ENCODE measurements around the gene PELI3.
"Not testable (repeated sequence)": the region's sequence is repeated elsewhere in the genome, so short reads cannot be mapped to it uniquely, and the experiment has no call there.

Gene PELI3

DNA sequence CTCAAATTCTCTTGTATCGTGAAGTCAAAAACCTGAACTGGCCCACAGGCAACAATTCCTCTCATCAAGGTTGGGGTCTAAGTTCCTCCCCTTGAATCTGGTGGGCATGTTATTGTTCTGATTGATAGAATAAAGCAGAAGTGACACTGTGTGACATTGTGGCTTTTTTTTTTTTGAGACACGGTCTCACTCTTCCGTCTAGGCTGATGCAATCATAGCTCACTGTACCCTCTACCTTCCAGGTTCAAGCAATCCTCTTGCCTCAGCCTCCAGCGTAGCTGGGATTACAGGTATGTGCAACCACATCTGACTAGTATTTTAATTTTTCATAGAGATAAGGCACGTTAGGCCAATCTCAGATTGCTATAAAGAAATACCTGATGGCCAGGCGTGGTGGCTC, 8.9 kb upstream of the PELI3 start:
- DNase-seq (no peak), ATAC-seq (replicated peaks) (no peak)
- Mint-ChIP-seq H3K27ac (no peak overlapping the region), H3K36me3 (ENCODE audit: insufficient read depth) (no peaks in the 10 kb centered on the region), H3K9me3 (no peaks in the 10 kb centered on the region), H3K27me3 (peaks cover 0 to 6% of the 10 kb centered on the region in 2 donors), H3K4me1 (ENCODE audit: low read depth in 2 of 2) (peaks cover 9 to 15% of the 10 kb centered on the region in 2 donors), H3K4me3 (no peak overlapping the region)

DNA sequence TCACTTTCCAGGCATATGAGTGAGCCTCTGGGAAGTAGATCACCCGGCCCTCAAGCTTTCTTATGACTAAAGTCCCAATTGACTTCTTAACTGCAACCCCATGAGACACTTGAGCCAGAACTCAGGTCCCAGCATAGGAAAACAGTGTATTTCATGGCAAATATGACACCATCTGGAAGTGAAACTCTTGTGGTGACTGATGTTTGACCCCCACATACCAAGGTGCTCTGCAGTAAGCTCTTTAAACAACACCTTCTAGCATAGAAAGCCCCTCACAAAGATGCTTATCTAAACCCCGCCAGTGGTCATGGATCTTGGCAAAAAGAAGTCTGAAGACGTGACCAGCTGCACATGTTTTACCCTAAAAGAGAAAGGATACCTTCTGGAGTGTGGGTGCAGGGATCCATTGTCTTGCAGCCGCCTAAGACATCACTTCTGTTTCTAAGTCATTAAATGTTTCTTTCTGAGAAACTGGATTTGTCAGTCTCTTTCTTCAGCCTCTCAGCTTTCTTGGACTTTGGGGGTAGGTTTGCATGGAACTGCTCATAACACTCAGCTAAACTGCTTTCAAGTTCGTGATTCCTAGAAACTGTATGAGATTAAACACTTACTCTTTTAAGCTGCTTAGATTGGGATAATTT, 7.4 kb upstream of the PELI3 start:
- Mint-ChIP-seq H3K4me3 (no peak overlapping the region), H3K36me3 (ENCODE audit: insufficient read depth) (no peaks in the 10 kb centered on the region), H3K4me1 (ENCODE audit: low read depth in 2 of 2) (peaks cover 2 to 8% of the 10 kb centered on the region in 2 donors), H3K27ac (no peak overlapping the region), H3K27me3 (peaks cover 0 to 6% of the 10 kb centered on the region in 2 donors), H3K9me3 (no peaks in the 10 kb centered on the region)
- DNase-seq (no peak), ATAC-seq (replicated peaks) (no peak)

DNA sequence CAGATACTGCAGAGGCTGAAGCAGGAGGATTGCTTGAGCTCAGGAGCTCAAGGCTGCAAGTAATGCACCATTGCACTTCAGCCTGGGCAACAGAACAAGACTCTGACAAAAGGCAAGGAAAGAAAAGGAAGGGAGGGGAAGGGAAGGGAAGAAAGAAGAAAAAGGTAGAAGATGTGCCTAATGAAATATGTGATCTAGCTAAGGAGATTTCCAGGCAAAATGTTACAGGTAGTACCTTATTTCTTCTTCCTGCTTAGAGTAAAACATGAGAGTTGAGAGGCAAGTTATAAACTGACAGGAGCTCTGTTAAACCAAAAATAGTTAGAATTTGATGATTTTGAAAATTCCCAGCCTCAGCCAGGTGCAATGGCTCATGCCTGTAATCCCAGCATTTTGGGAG, 4.7 kb upstream of the PELI3 start:
- ATAC-seq (replicated peaks): no peak
- Mint-ChIP-seq H3K36me3 (ENCODE audit: insufficient read depth) (no peaks in the 10 kb centered on the region), H3K4me1 (ENCODE audit: low read depth in 2 of 2) (peaks cover 5 to 8% of the 10 kb centered on the region in 2 donors), H3K27me3 (no peaks in the 10 kb centered on the region), H3K4me3 (no peak overlapping the region), H3K27ac (no peak overlapping the region), H3K9me3 (no peaks in the 10 kb centered on the region)
- DNase-seq: no peak

DNA sequence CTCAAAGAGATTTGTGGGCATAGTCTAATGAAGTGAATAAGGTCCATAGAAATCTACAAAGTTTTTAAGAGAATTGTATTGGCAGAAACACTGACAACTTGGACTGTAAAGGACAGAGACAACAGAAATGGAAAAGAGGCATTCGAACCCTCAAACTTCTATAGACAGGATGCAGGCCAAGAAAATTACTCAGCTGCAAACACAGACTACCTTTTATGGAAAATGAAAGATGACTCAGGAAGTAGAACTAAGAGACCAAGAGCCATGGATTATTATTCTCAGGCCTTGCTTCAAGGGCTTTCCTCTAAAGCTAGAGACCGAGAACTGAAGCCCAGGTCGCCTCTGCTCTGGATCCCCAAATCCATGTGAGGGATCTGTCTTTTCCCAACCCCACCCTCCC, 3.8 kb upstream of the PELI3 start:
- H3K4me3 Mint-ChIP-seq: no peak overlapping the region
- DNase-seq (no peak), ATAC-seq (replicated peaks) (no peak)
- peaks cover 8 to 11% of the 10 kb centered on the region in 2 donors for H3K4me1 Mint-ChIP-seq (ENCODE audit: low read depth in 2 of 2)
- no peaks in the 10 kb centered on the region for H3K36me3 Mint-ChIP-seq (ENCODE audit: insufficient read depth)
- H3K9me3 Mint-ChIP-seq: no peaks in the 10 kb centered on the region
- H3K27ac Mint-ChIP-seq: no peak overlapping the region
- H3K27me3 Mint-ChIP-seq: no peaks in the 10 kb centered on the region

DNA sequence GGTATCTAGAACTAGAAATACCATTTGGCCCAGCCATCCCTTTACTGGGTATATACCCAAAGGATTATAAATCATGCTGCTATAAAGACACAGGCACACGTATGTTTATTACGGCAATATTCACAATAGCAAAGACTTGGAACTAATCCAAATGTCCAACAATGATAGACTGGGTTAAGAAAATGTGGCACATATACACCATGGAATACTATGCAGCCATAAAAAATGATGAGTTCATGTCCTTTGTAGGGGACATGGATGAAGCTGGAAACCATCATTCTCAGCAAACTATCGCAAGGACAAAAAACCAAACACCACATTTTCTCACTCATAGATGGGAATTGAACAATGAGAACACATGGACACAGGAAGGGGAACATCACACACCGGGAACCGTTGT, 2.6 kb upstream of the PELI3 start:
- not testable (repeated sequence) for DNase-seq; H3K36me3 Mint-ChIP-seq (ENCODE audit: insufficient read depth); H3K9me3 Mint-ChIP-seq; H3K27ac Mint-ChIP-seq; H3K4me3 Mint-ChIP-seq; ATAC-seq (replicated peaks); H3K27me3 Mint-ChIP-seq
- peaks cover 8 to 12% of the 10 kb centered on the region in 2 donors for H3K4me1 Mint-ChIP-seq (ENCODE audit: low read depth in 2 of 2)

DNA sequence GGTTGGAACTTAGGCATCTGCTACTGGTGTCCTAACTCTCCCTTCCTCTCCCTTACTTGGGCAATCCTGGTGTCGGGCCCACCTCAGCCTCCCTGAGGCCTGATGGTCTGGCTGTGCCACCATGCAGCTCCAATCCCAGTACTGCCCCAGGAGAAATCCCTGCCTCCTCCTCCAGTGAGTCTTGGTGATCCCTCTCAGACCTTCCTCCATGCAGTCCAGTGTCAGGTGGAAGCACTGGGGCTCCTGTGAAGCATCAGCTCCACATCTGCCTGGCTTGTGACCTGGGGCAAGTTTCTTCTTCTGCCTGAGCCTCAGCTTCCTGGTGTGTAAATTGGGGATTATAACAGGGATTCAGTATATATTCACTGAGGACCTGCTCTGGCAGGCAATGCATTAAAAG, 1.8 kb upstream of the PELI3 start:
- DNase-seq: no peak
- H3K27ac Mint-ChIP-seq: no peak overlapping the region
- peak overlapping the region in 1 of 2 donors; percentile 85 for H3K4me3 Mint-ChIP-seq

DNA sequence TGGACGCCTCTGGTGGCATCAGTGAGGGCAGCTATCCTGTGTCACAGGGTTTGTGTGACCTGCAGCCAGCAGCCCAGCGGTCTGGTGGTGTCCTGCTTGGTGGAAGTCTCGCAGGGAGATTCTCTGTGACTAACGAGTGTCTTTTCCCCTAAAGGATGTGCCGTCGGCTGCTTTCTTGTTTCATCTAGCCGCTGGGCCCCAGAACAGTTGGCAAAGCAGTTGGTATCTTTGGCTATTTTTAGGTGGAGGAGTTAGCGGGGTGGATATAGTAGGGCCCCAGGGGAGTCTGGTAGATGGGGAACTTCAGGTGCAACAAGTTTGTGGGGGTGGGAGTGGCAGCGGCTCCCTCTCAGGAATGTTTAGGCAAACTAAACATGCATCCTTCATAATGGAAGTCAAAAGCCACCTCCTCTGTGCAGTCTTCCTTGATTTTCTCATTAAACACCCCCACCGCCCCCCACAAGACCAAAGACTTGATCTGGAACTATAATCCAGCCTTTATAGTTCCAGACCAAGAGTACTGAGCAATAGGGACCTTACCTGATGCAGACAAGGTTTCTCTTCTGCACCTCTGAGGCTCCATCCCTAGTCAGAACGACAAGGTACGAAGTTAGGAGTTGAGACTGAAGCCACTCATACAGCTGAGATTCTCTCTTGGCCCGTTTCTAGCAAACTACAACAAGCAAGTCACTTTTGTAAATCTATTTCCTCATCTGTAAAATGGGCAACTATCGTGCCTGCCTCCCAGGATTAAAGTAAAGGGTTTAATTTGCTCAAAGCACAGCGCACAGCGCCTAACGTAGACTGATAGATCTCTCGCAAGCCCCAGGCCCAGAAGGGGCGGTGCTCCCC, 1.1 kb upstream of the PELI3 start:
- ATAC-seq (replicated peaks) (no peak), DNase-seq (no peak)
- H3K4me3 Mint-ChIP-seq: peak overlapping the region; percentile 85 to 87
- no peaks in the 10 kb centered on the region for H3K36me3 Mint-ChIP-seq (ENCODE audit: insufficient read depth)
- H3K27ac Mint-ChIP-seq: peak overlapping the region; percentile 81 to 86
- H3K4me1 Mint-ChIP-seq (ENCODE audit: low read depth in 2 of 2): peaks cover 8 to 12% of the 10 kb centered on the region in 2 donors
- no peaks in the 10 kb centered on the region for H3K9me3 Mint-ChIP-seq
- H3K27me3 Mint-ChIP-seq: no peaks in the 10 kb centered on the region

More for the DNA sequence above, 1.8 kb upstream of the PELI3 start:
- Mint-ChIP-seq H3K4me1 (ENCODE audit: low read depth in 2 of 2) (peaks cover 8 to 12% of the 10 kb centered on the region in 2 donors), H3K27me3 (no peaks in the 10 kb centered on the region), H3K36me3 (ENCODE audit: insufficient read depth) (no peaks in the 10 kb centered on the region), H3K9me3 (no peaks in the 10 kb centered on the region)
- ATAC-seq (replicated peaks): no peak

DNA sequence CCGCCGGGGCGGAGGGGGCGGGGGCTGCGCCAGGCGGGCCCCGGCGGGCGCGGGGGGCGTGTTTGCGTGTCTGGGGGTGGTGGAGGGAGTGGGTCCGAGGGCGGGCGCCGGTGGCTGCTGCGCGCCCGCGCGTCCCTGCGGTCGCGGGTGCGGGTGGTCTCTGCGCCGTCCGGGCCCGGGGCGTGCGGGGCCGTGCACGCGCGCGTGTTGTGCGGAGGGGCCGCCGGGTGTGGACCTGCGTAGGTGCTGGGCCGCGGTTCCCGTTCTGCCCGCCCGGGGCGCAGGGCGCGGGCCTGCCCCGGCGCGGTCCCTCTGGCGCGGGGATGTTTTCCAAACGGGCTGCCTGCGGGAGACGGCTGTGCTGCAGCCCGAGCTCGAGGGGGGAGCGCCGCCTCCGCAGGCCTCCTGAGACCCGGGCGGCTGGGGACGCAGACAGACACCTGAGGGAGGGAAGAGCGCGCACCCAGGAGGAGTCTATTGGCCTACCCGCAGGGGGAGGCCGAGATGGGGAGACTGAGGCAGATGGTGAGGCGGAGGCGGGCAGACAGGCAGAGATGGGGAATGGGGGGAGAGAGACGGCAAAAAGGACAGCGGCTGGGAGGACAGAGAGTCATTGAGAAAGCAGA, 442 bp downstream of the PELI3 start:
- peak in 1 of 3 experiments; percentile 52 for DNase-seq
- no peaks in the 10 kb centered on the region for H3K9me3 Mint-ChIP-seq
- no peaks in the 10 kb centered on the region for H3K27me3 Mint-ChIP-seq
- peak overlapping the region; percentile 73 to 83 for H3K27ac Mint-ChIP-seq
- peak; percentile 62 for ATAC-seq (replicated peaks)
- H3K4me1 Mint-ChIP-seq (ENCODE audit: low read depth in 2 of 2): peaks cover 8 to 12% of the 10 kb centered on the region in 2 donors
- H3K4me3 Mint-ChIP-seq: peak overlapping the region; percentile 85 to 87
- H3K36me3 Mint-ChIP-seq (ENCODE audit: insufficient read depth): no peaks in the 10 kb centered on the region

DNA sequence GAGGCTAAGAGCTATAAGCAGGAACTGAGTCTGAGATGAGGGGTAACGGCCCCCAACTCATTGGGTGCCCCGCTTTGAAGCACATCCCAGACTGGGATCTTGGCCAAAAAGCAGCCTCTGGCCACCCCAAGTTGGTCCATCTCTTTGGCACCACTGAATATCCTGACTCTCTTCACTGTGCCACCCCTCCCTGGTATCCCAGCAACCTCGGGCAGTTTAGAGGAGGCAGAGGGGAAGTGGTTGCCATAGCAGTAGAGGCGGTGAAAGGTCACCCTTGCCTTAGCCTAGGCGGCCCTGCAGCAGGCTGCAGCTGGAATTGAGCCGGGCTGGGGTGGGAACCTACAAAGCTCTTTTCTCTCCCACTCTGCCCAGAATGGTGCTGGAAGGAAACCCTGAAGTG, 1.1 kb downstream of the PELI3 start:
- ATAC-seq (replicated peaks) (no peak), DNase-seq (no peak)
- Mint-ChIP-seq H3K9me3 (no peaks in the 10 kb centered on the region), H3K27me3 (no peaks in the 10 kb centered on the region), H3K4me1 (ENCODE audit: low read depth in 2 of 2) (peaks cover 8 to 12% of the 10 kb centered on the region in 2 donors), H3K4me3 (peak overlapping the region; percentile 85 to 87), H3K27ac (peak overlapping the region; percentile 73 to 83), H3K36me3 (ENCODE audit: insufficient read depth) (no peaks in the 10 kb centered on the region)

DNA sequence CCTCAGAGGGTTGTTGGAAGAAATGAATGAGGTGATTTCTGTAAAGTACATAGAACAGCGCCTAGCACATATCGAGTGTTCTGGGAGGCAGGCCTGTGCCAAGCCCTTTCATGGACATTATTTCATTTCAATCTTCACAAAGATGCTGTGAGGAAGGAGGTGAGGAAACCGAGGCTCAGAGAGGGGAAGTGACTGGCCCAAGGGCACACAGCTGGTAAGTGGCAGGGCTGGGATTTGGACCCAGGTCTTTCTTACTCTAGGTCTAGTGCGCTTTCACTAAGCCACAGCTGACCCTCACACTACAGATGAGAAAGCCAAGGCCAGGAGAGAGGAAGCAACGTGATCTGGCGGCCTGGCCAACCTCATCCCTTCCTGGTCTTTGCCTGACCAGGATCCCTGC, 2.0 kb downstream of the PELI3 start:
- no peaks in the 10 kb centered on the region for H3K27me3 Mint-ChIP-seq
- H3K27ac Mint-ChIP-seq: peak overlapping the region; percentile 28 to 67
- peaks cover 8 to 12% of the 10 kb centered on the region in 2 donors for H3K4me1 Mint-ChIP-seq (ENCODE audit: low read depth in 2 of 2)
- no peak overlapping the region for H3K4me3 Mint-ChIP-seq
- DNase-seq: no peak
- no peaks in the 10 kb centered on the region for H3K9me3 Mint-ChIP-seq
- ATAC-seq (replicated peaks): no peak
- H3K36me3 Mint-ChIP-seq (ENCODE audit: insufficient read depth): no peaks in the 10 kb centered on the region

DNA sequence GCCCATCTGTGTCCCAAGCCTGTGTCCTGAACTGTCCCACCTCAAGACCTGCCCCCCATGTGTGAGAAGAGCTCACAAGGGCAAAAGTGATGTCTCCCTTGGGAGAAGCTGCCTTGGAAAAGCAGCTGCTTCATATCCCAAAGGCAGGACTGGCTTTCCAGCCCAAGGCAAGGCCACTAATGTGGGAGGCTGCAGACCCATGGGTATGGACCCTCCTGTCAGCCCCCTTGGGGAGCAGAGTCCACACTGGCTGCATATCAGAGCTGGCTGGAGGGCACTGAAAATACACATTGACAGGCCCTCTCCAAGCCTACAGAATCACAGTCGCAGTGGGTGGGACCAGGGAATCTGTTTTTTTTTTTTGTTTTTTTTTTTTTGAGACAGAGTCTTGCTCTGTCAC, 2.7 kb downstream of the PELI3 start:
- DNase-seq (no peak), ATAC-seq (replicated peaks) (no peak)
- H3K4me1 Mint-ChIP-seq (ENCODE audit: low read depth in 2 of 2): peaks cover 8 to 14% of the 10 kb centered on the region in 2 donors
- no peak overlapping the region for H3K4me3 Mint-ChIP-seq
- no peak overlapping the region for H3K27ac Mint-ChIP-seq
- no peaks in the 10 kb centered on the region for H3K36me3 Mint-ChIP-seq (ENCODE audit: insufficient read depth)
- no peaks in the 10 kb centered on the region for H3K9me3 Mint-ChIP-seq
- no peaks in the 10 kb centered on the region for H3K27me3 Mint-ChIP-seq

DNA sequence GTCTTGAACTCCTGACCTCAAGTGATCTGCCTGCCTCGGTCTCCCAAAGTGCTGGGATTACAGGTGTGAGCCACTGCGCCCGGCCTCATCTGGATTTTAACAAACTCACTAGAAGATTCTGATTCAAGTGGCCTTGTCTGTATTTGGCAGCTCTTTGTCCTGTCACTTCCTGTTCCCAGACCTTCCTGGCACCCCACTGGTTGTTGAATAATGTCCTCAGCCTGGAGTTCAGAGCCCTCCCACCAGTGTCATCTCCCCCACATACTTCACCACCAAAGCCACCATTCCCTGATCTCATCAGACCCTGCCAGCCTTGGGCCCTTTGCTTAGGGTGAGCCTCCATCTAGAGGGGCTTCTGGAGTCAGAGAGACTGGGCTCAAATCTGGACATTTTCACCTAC, 3.3 kb downstream of the PELI3 start:
- no peak for DNase-seq
- no peak for ATAC-seq (replicated peaks)
- Mint-ChIP-seq H3K36me3 (ENCODE audit: insufficient read depth) (no peaks in the 10 kb centered on the region), H3K4me3 (peak overlapping the region in 1 of 2 donors; percentile 28), H3K27ac (no peak overlapping the region), H3K27me3 (no peaks in the 10 kb centered on the region), H3K4me1 (ENCODE audit: low read depth in 2 of 2) (peaks cover 8 to 14% of the 10 kb centered on the region in 2 donors), H3K9me3 (no peaks in the 10 kb centered on the region)

DNA sequence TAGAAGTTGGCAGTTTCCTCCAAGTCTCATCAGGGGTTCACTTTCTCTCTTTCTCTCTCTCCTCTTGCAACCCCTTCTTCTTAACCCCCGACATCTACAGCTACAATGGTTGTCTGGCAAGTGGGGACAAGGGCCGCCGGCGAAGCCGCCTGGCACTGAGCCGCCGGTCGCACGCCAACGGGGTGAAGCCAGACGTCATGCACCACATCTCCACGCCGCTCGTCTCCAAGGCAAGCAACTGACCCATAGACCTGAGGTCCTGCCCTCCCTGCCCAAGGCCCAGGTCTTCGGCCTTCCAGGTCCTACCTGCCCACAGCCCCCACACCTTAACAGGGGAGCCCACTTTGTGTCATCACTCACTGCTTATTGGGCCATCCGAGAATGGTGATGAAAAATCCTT, 4.4 kb downstream of the PELI3 start:
- ATAC-seq (replicated peaks) (no peak), DNase-seq (no peak)
- Mint-ChIP-seq H3K36me3 (ENCODE audit: insufficient read depth) (no peaks in the 10 kb centered on the region), H3K9me3 (no peaks in the 10 kb centered on the region), H3K27ac (no peak overlapping the region), H3K4me1 (ENCODE audit: low read depth in 2 of 2) (peaks cover 4 to 11% of the 10 kb centered on the region in 2 donors), H3K4me3 (no peak overlapping the region), H3K27me3 (no peaks in the 10 kb centered on the region)
